ENCODE measurements around the gene TMEM218.

The TMEM218 gene

GRCh38 chr11:125111343-125112207 lies at the start of gene TMEM218:
TSS of gene TMEM218 (minus strand) at chr11:125111626. CDS start at chr11:125102241, 9,385 bp downstream.
- DNase-seq (ENCODE audit: low spot score), result peak; percentile 98

GRCh38 chr11:125157953-125158680 lies 46.7 kb upstream of the TMEM218 start:
- no peak for DNase-seq (ENCODE audit: low spot score)

- DNase-seq (ENCODE audit: low spot score), result no peak
Observed at GRCh38 chr11:125157118-125157733, 45.8 kb upstream of the TMEM218 start.

GRCh38 chr11:125156346-125157117 lies 45.1 kb upstream of the TMEM218 start:
- no peak for DNase-seq (ENCODE audit: low spot score)

GRCh38 chr11:125155767-125156166 lies 44.3 kb upstream of the TMEM218 start:
- no peak for DNase-seq (ENCODE audit: low spot score)

GRCh38 chr11:125155100-125155444 lies 43.6 kb upstream of the TMEM218 start:
- no peak for DNase-seq (ENCODE audit: low spot score)

GRCh38 chr11:125154378-125155099 lies 43.1 kb upstream of the TMEM218 start:
- DNase-seq (ENCODE audit: low spot score), result no peak

GRCh38 chr11:125153837-125154236 lies 42.4 kb upstream of the TMEM218 start:
- no peak for DNase-seq (ENCODE audit: low spot score)

GRCh38 chr11:125148743-125149142 lies 37.3 kb upstream of the TMEM218 start:
- no peak for DNase-seq (ENCODE audit: low spot score)

GRCh38 chr11:125148011-125148410 lies 36.6 kb upstream of the TMEM218 start:
- no peak for DNase-seq (ENCODE audit: low spot score)

- no peak for DNase-seq (ENCODE audit: low spot score)
Observed at GRCh38 chr11:125147280-125147679, 35.9 kb upstream of the TMEM218 start.

- DNase-seq (ENCODE audit: low spot score), result no peak
Observed at GRCh38 chr11:125146232-125146631, 34.8 kb upstream of the TMEM218 start.

- peak; percentile 4 for DNase-seq (ENCODE audit: low spot score)
Observed at GRCh38 chr11:125141686-125142535, 30.5 kb upstream of the TMEM218 start.

- DNase-seq (ENCODE audit: low spot score), result no peak
Observed at GRCh38 chr11:125141178-125141577, 29.8 kb upstream of the TMEM218 start.

GRCh38 chr11:125140233-125140632 lies 28.8 kb upstream of the TMEM218 start:
- no peak for DNase-seq (ENCODE audit: low spot score)

GRCh38 chr11:125139778-125140177 lies 28.4 kb upstream of the TMEM218 start:
- no peak for DNase-seq (ENCODE audit: low spot score)

- DNase-seq (ENCODE audit: low spot score), result no peak
Observed at GRCh38 chr11:125138966-125139365, 27.5 kb upstream of the TMEM218 start.

GRCh38 chr11:125136001-125136400 lies 24.6 kb upstream of the TMEM218 start:
- DNase-seq (ENCODE audit: low spot score), result no peak

GRCh38 chr11:125132596-125132995 lies 21.2 kb upstream of the TMEM218 start:
- DNase-seq (ENCODE audit: low spot score), result no peak

GRCh38 chr11:125132071-125132470 lies 20.6 kb upstream of the TMEM218 start:
- DNase-seq (ENCODE audit: low spot score), result no peak

All from SW480 (cell line).